Dermis blood vessel endothelial cell (primary cell): ENCODE measurements around the gene INS. TPM values are rescaled to one million over a fixed set of nuclear protein-coding genes. Genes with fewer than 3 reads are reported as not detected.

Experiments used
- DNase-seq: peaks from one replicate; pipeline ENCODE4 v3.0.0; 2010
- total RNA-seq: library from RNA; depleted of rRNA; stranded (reverse); fragments of >200 nt; gene quantifications from 2 replicates; pipeline ENCODE4 v1.2.3, GENCODE V29; 2014

The INS gene
- not detected in 2 replicates for total RNA-seq

- DNase-seq: no peak
Measured at GRCh38 chr11:2160736-2161259, at the start of gene INS. TSS of gene INS (minus strand) at chr11:2161209. CDS start at chr11:2160971, 238 bp downstream.

GRCh38 chr11:2210366-2211112 is 49.5 kb upstream of the INS start:
- DNase-seq: no peak

- no peak for DNase-seq
Measured at GRCh38 chr11:2209900-2210321, 48.9 kb upstream of the INS start.

- DNase-seq: no peak
Measured at GRCh38 chr11:2209370-2209801, 48.4 kb upstream of the INS start.

GRCh38 chr11:2208691-2209369 is 47.8 kb upstream of the INS start:
- DNase-seq: no peak

GRCh38 chr11:2207773-2208621 is 47.0 kb upstream of the INS start:
- no peak for DNase-seq

- no peak for DNase-seq
Measured at GRCh38 chr11:2207212-2207611, 46.2 kb upstream of the INS start.

- no peak for DNase-seq
Measured at GRCh38 chr11:2205981-2206690, 45.1 kb upstream of the INS start.

- no peak for DNase-seq
Measured at GRCh38 chr11:2205214-2205720, 44.3 kb upstream of the INS start.

GRCh38 chr11:2204361-2205213 is 43.6 kb upstream of the INS start:
- no peak for DNase-seq

- no peak for DNase-seq
Measured at GRCh38 chr11:2203440-2204259, 42.6 kb upstream of the INS start.

GRCh38 chr11:2202900-2203439 is 42.0 kb upstream of the INS start:
- no peak for DNase-seq

- DNase-seq: no peak
Measured at GRCh38 chr11:2202071-2202899, 41.3 kb upstream of the INS start.

- DNase-seq: no peak
Measured at GRCh38 chr11:2201542-2201941, 40.5 kb upstream of the INS start.

GRCh38 chr11:2200957-2201519 is 40.0 kb upstream of the INS start:
- DNase-seq: no peak

GRCh38 chr11:2200536-2200935 is 39.5 kb upstream of the INS start:
- no peak for DNase-seq

GRCh38 chr11:2199466-2200341 is 38.7 kb upstream of the INS start:
- no peak for DNase-seq
